Breast epithelium (tissue), 4 donors: ENCODE results near the gene CXCL17. TPM values are rescaled to one million over a fixed set of nuclear protein-coding genes. Genes with fewer than 3 reads are reported as not detected.

ENCODE experiments used
- DNase-seq, 2 donors: peaks; one replicate each; pipeline ENCODE4 v3.0.0-alpha.2; 2019; ENCODE audit warnings: low spot score in 2 of 2
- H3K27ac ChIP-seq, 2 donors: fragments of 200-600 bp; sonication (generic) in 1 of 2; one replicate each; pipeline ENCODE4 v1.5.1; 2016 to 2019; ENCODE audit warnings: mild to moderate bottlenecking in 1 of 2
- H3K27me3 ChIP-seq, 2 donors: fragments of 200-600 bp; sonication (generic) in 1 of 2; one replicate each; pipeline versions ENCODE4 v1.5.1 to v1.6.0; 2017 to 2019; ENCODE audit warnings: control low read depth in 1 of 2, mild to moderate bottlenecking in 1 of 2
- H3K36me3 ChIP-seq: fragments of 200-600 bp; one replicate; pipeline ENCODE4 v1.5.1; 2019
- H3K4me1 ChIP-seq, 2 donors: fragments of 200-600 bp; sonication (generic); one replicate each; pipeline ENCODE4 v1.5.1; 2016 to 2019; ENCODE audit warnings: control low read depth in 1 of 2
- H3K4me3 ChIP-seq, 3 donors: fragments of 200-600 bp; sonication (generic); 1 replicate in 2 of 3; 2 replicates in 1 of 3; pipeline ENCODE4 v1.5.1; 2016 to 2019; ENCODE audit warnings: mild to moderate bottlenecking in 3 of 3, moderate library complexity in 2 of 3
- H3K9me3 ChIP-seq, 2 donors: fragments of 200-600 bp; sonication (generic) in 1 of 2; one replicate each; pipeline ENCODE4 v1.5.1; 2016 to 2019; ENCODE audit warnings: control low read depth in 1 of 2
- CTCF ChIP-seq, 3 donors: fragments of 450-650 bp; IDR thresholded peaks; one replicate each; pipeline ENCODE4 v1.5.1; 2016 to 2017; ENCODE audit warnings: antibody characterized with exemption in 3 of 3, mild to moderate bottlenecking in 3 of 3, moderate library complexity in 3 of 3
- POLR2A ChIP-seq: fragments of 450-650 bp; IDR thresholded peaks from one replicate; pipeline ENCODE4 v1.6.1; 2016; ENCODE audit warnings: antibody characterized with exemption, mild to moderate bottlenecking, moderate library complexity
- POLR2AphosphoS5 ChIP-seq, 3 donors: sonication (generic); formaldehyde crosslinking; IDR thresholded peaks; one replicate each; pipeline ENCODE4 v1.6.1; 2017; ENCODE audit warnings: antibody characterized with exemption in 3 of 3
- intact Hi-C: fragments of 100-400 bp; cut with DNase I; formaldehyde crosslinking; loops from one replicate; pipeline ENCODE4 v1.15.1; 2023; ENCODE audit warnings: low total_unique reads
- total RNA-seq, 3 donors: library from RNA; depleted of rRNA; stranded (reverse); fragments of >200 nt; gene quantifications; one replicate each; pipeline ENCODE4 v1.1.0, GENCODE V29; 2016

CXCL17 gene
- total RNA-seq, 3 donors from 2014 or later = 2.2 to 2.9 TPM; not detected in 1

- H3K27me3 ChIP-seq = peaks cover 0 to 10% of the 10 kb centered on the region in 2 donors
- no peaks in the 10 kb centered on the region for H3K36me3 ChIP-seq
- TF ChIP-seq CTCF (IDR thresholded peaks at IDR 0.05) = no peak
- no peak for TF ChIP-seq POLR2AphosphoS5 (IDR thresholded peaks at IDR 0.05)
- TF ChIP-seq POLR2A = no peak
These were observed 62.6 kb downstream of the CXCL17 start for GRCh38 chr19:42380155-42380554.

More at GRCh38 chr19:42380155-42380554, 62.6 kb downstream of the CXCL17 start:
- no peak overlapping the region for H3K4me3 ChIP-seq
- H3K4me1 ChIP-seq = no peaks in the 10 kb centered on the region
- H3K9me3 ChIP-seq = no peaks in the 10 kb centered on the region
- intact Hi-C loops = loop anchor here (2.0 kb wide), 1 partner anchor 45 kb away; no protein-coding TSS in a partner anchor
- no peak for DNase-seq
- H3K27ac ChIP-seq = no peak overlapping the region

Other genes starting within 250 kb of the CXCL17 start
- 10 to 100 TPM; 31.4 to 64.0 (median 37.0) TPM for gene DEDD2, start 225.3 kb downstream of the CXCL17 start, total RNA-seq
- 1 to 10 TPM; 4.0 to 6.9 (median 6.0) TPM for gene ZNF526, start 222.6 kb downstream of the CXCL17 start, total RNA-seq
- gene GSK3A, start 200.3 kb downstream of the CXCL17 start, total RNA-seq = 10 to 100 TPM; 18.7 to 22.1 (median 19.8) TPM
- gene ERF, start 187.8 kb downstream of the CXCL17 start, total RNA-seq = 10 to 100 TPM; 11.4 to 38.6 (median 24.3) TPM
- 10 to 100 TPM; 20.2 to 25.6 (median 24.9) TPM for gene CIC, start 173.7 kb downstream of the CXCL17 start, total RNA-seq
- gene PRR19, start 140.8 kb downstream of the CXCL17 start, total RNA-seq = 1 to 10 TPM in 1 of 3 donors, under 1 TPM in 2; 0.33 to 2.6 (median 0.48) TPM
- gene PAFAH1B3, start 140.3 kb downstream of the CXCL17 start, total RNA-seq = 10 to 100 TPM in 2 of 3 donors, 1 to 10 TPM in 1; 7.5 to 32.4 (median 28.5) TPM
- gene TMEM145, start 129.6 kb downstream of the CXCL17 start, total RNA-seq = under 1 TPM in 2 of 3 donors, not detected in 1; 0.33 to 0.59 TPM
- 10 to 100 TPM in 2 of 3 donors, 1 to 10 TPM in 1; 9.7 to 15.5 (median 10.8) TPM for gene MEGF8, start 117.3 kb downstream of the CXCL17 start, total RNA-seq
- 1 to 10 TPM; 2.6 to 4.8 (median 3.0) TPM for gene CNFN, start 52.6 kb downstream of the CXCL17 start, total RNA-seq
- 1,000 to 10,000 TPM in 1 of 3 donors, 100 to 1,000 TPM in 2; 152 to 1,550 (median 380) TPM for gene LIPE, start 15.6 kb downstream of the CXCL17 start, total RNA-seq
- gene CEACAM1, start 85.5 kb upstream of the CXCL17 start, total RNA-seq = 10 to 100 TPM in 2 of 3 donors, under 1 TPM in 1; 0.64 to 33.4 (median 12.3) TPM
- not detected for gene CEACAM8, start 152.0 kb upstream of the CXCL17 start, total RNA-seq